GM21515 (cell line): Measurements from ENCODE around the gene RNFT1.
A peak's percentile ranks its signal among the peaks of the same experiment; 100 is the strongest.
"Not testable (repeated sequence)": the region's sequence is repeated elsewhere in the genome, so short reads cannot be mapped to it uniquely, and the experiment has no call there.

Experiments used
- ATAC-seq: cut with Tn5 transposase; IDR thresholded peaks from one replicate; pipeline ENCODE4 v1.9.1; 2021; ENCODE audit not compliant: unreplicated experiment

Gene RNFT1

GRCh38 chr17:59964482-59965328 lies at the start of gene RNFT1:
TSS of gene RNFT1 (minus strand) at chr17:59964740. CDS start at chr17:59964663, 77 bp downstream.
- peak; percentile 72 for ATAC-seq

- not testable (repeated sequence) for ATAC-seq
Measured at GRCh38 chr17:60009326-60009725, 44.8 kb upstream of the RNFT1 start.

- not testable (repeated sequence) for ATAC-seq
Measured at GRCh38 chr17:60008377-60008776, 43.8 kb upstream of the RNFT1 start.

- ATAC-seq, result no peak
Measured at GRCh38 chr17:60006160-60006559, 41.6 kb upstream of the RNFT1 start.

- not testable (repeated sequence) for ATAC-seq
Measured at GRCh38 chr17:60004561-60004960, 40.0 kb upstream of the RNFT1 start.

- not testable (repeated sequence) for ATAC-seq
Measured at GRCh38 chr17:60002405-60002804, 37.9 kb upstream of the RNFT1 start.

- ATAC-seq, result not testable (repeated sequence)
Measured at GRCh38 chr17:59996608-59997007, 32.1 kb upstream of the RNFT1 start.

GRCh38 chr17:59975166-59975565 lies 10.6 kb upstream of the RNFT1 start:
- ATAC-seq, result not testable (repeated sequence)

GRCh38 chr17:59973483-59973882 lies 8.9 kb upstream of the RNFT1 start:
- ATAC-seq, result not testable (repeated sequence)

GRCh38 chr17:59972778-59973177 lies 8.2 kb upstream of the RNFT1 start:
- no peak for ATAC-seq

- not testable (repeated sequence) for ATAC-seq
Measured at GRCh38 chr17:59971771-59972170, 7.2 kb upstream of the RNFT1 start.

GRCh38 chr17:59963738-59964481 lies 630 bp downstream of the RNFT1 start:
- ATAC-seq, result peak; percentile 48

- no peak for ATAC-seq
Measured at GRCh38 chr17:59962739-59963318, 1.7 kb downstream of the RNFT1 start.

- ATAC-seq, result not testable (repeated sequence)
Measured at GRCh38 chr17:59959574-59959973, 5.0 kb downstream of the RNFT1 start.

GRCh38 chr17:59954856-59955255 lies 9.7 kb downstream of the RNFT1 start:
- ATAC-seq, result no peak

- ATAC-seq, result no peak
Measured at GRCh38 chr17:59950049-59950448, 14.5 kb downstream of the RNFT1 start.

- not testable (repeated sequence) for ATAC-seq
Measured at GRCh38 chr17:59947310-59947709, 17.2 kb downstream of the RNFT1 start.

GRCh38 chr17:59946433-59946832 lies 18.1 kb downstream of the RNFT1 start:
- ATAC-seq, result not testable (repeated sequence)

GRCh38 chr17:59941131-59941530 lies 23.4 kb downstream of the RNFT1 start:
- ATAC-seq, result no peak

GRCh38 chr17:59940697-59941096 lies 23.8 kb downstream of the RNFT1 start:
- not testable (repeated sequence) for ATAC-seq

GRCh38 chr17:59933317-59933716 lies 31.2 kb downstream of the RNFT1 start:
- ATAC-seq, result not testable (repeated sequence)
